Measurements from ENCODE around the gene ATP5MK.

Gene ATP5MK

GRCh38 chr10:103350517-103351260, 45.6 kb downstream of the ATP5MK start, which contains the start of gene PCGF6:
Gene PCGF6 (minus strand): TSS chr10:103351140. CDS start chr10:103351066, 74 bp downstream.
- no peak for TF ChIP-seq CTCF (IDR thresholded peaks at IDR 0.05)
- peak within 1 kb of the TSS; percentile 81 to 84 for H3K27ac ChIP-seq
- H3K4me3 ChIP-seq = peak within 1 kb of the TSS; percentile 82
- peak; percentile 81 for DNase-seq (ENCODE audit: low spot score)

- DNase-seq (ENCODE audit: low spot score) = no peak
- Histone ChIP-seq H3K27ac (peak overlapping the region; percentile 81 to 84), H3K4me3 (peak overlapping the region; percentile 82)
- TF ChIP-seq CTCF (IDR thresholded peaks at IDR 0.05) = no peak
Observed at GRCh38 chr10:103350175-103350516, 46.1 kb downstream of the ATP5MK start.
